PC-9 (cell line): ENCODE measurements around the gene ZDHHC17.

Source experiments
- EZH2 ChIP-seq: fragments of 200-600 bp; sonication (generic); IDR thresholded peaks from 2 replicates; pipeline ENCODE4 v1.8.0; 2017; ENCODE audit warnings: antibody characterized with exemption, low read depth
- TF ChIP-seq, protein P1 (sequence below): fragments of 200-600 bp; sonication (generic); conservative IDR thresholded peaks from 2 replicates; pipeline ENCODE4 v1.6.1; 2017; ENCODE audit warnings: mixed run types, antibody characterized with exemption, mild to moderate bottlenecking, moderate library complexity

DNA sequence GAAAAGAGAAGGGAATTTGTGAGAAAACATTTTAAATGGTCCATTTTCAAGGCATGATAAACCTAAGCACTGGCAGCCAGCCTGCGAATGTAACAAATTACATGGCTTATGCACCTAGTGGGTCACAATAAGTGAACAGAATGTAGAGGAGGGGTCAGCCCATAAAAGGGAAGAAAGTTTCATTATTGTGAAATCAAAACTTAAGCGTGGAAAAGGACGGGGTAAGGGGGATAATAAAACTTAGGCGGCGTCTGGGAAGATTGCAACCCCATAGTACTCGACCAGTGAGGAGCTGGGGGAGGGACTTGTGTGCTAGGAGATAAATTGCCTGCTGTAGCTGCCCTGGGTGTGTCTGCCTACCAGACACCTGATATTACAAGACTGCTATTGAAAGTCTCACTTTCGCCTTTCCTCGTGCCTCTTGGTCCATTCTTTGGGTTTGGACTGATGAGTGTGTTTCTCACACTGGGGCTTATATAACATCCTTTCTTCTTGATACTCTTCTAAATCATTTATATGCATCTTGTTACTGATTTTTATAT is 40.6 kb downstream of the ZDHHC17 start:
- TF ChIP-seq, protein P1, sequence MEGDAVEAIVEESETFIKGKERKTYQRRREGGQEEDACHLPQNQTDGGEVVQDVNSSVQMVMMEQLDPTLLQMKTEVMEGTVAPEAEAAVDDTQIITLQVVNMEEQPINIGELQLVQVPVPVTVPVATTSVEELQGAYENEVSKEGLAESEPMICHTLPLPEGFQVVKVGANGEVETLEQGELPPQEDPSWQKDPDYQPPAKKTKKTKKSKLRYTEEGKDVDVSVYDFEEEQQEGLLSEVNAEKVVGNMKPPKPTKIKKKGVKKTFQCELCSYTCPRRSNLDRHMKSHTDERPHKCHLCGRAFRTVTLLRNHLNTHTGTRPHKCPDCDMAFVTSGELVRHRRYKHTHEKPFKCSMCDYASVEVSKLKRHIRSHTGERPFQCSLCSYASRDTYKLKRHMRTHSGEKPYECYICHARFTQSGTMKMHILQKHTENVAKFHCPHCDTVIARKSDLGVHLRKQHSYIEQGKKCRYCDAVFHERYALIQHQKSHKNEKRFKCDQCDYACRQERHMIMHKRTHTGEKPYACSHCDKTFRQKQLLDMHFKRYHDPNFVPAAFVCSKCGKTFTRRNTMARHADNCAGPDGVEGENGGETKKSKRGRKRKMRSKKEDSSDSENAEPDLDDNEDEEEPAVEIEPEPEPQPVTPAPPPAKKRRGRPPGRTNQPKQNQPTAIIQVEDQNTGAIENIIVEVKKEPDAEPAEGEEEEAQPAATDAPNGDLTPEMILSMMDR, result no peak
- no peak for TF ChIP-seq EZH2
